GM18526 (cell line): ENCODE measurements around the gene VRK1.
A peak's percentile ranks its signal among the peaks of the same experiment; 100 is the strongest.

Source experiments
- POLR2A ChIP-seq: IDR thresholded peaks from 3 replicates; pipeline ENCODE4 v1.6.1; 2011; ENCODE audit not compliant: insufficient read length; ENCODE audit errors: extremely low read depth

VRK1 gene

GRCh38 chr14:96781371-96781770 is 15.8 kb upstream of the VRK1 start:
- no peak for TF ChIP-seq POLR2A

DNA sequence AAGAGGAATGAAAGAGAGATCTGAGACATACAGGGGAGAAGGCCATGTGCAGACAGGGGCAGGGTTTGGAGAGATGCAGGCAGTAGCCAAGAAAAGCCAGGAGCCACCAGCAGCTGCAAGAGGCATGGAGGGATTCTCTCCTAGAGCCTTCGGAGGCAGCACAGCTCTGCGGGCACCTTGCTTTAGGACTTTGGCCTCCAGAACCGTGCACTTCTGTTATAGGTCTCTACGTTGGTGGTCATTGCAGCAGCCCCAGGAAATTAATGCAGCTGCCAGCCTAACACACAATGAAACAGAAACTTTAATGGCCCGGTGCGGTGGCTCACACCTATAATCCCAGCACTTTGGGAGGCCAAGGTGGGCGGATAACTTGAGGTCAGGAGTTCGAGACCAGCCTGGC is 14.7 kb upstream of the VRK1 start:
- TF ChIP-seq POLR2A = no peak

- TF ChIP-seq POLR2A = no peak
Observed at GRCh38 chr14:96783043-96783914, 13.9 kb upstream of the VRK1 start.

GRCh38 chr14:96783915-96784224 is 13.3 kb upstream of the VRK1 start:
- TF ChIP-seq POLR2A = no peak

- no peak for TF ChIP-seq POLR2A
Observed at GRCh38 chr14:96790186-96790585, 7.0 kb upstream of the VRK1 start.

DNA sequence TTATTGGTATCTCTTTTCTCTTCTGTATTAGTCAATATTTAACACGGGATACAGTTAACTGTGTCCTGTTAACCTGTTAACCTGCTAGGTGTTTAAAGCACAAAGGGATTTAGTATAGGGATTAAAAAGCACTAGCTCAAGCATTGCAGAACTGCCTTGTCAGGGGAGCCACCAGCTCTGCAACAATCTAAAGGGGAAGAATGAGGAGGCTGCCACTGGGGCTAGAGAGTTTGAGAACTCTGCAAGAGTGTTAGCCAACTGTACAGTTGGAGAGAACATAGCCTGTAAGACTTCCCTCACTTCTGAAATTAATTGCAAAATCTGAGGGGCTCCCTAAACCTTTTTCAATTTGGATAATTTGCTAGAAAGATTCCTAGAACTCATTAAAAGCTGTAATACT is 6.5 kb upstream of the VRK1 start:
- no peak for TF ChIP-seq POLR2A

GRCh38 chr14:96792003-96792402 is 5.2 kb upstream of the VRK1 start:
- TF ChIP-seq POLR2A = no peak

GRCh38 chr14:96792591-96792990 is 4.6 kb upstream of the VRK1 start:
- TF ChIP-seq POLR2A = no peak

DNA sequence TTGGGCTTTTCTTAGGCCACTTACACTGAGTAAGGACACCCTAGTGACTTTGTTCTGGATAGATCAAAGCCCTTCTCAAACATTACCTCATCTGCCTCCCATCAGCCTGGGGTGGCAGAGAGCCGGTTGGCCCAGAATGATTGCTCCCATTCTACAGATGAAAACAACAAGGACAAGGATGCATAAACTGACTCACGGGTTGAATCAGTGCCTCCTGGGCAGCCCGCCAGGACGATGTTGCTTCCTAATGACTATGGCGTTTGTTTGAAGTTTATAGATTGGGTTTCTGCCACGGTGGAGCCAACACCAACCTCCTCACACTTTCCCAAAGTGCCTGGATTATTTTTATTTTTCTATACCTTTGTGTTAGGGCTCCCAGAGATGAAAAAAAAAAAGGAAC is 3.6 kb upstream of the VRK1 start:
- TF ChIP-seq POLR2A = no peak

DNA sequence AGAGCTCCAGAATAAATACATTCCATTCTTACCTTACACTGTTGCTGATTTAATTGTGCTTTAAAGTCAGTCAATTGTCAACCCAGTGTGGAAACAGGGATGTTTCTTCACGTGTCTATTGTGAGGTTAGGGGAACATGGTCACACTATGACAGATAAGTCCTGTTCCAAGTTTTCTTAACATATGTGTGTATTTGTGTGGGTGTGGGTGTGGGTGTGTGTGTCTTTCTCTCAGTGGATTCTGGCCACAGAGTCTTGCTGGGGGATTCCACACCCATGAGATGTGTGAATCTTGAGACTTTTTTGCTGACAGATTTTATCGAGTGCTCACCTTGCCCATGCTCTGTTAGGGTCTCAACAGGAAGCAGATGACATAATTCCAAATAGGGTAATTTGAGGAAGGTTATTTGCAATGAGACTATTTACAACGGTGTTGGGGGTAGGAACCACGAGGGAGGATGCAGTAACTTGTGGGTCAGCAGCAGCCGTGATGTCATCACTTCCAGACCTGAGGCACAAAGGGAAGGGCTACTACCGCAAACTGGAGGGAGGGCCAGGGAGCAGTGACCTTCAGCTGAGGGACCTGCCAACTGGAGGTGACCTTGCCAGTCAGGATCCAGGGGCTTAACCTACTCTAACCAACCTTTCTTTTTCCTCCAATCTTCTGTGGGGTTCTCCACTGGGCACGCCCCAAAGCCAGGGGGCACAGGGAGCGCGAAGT is 1.9 kb upstream of the VRK1 start:
- TF ChIP-seq POLR2A = no peak

GRCh38 chr14:96797582-96798349 is 584 bp downstream of the VRK1 start:
- peak; percentile 11 for TF ChIP-seq POLR2A

DNA sequence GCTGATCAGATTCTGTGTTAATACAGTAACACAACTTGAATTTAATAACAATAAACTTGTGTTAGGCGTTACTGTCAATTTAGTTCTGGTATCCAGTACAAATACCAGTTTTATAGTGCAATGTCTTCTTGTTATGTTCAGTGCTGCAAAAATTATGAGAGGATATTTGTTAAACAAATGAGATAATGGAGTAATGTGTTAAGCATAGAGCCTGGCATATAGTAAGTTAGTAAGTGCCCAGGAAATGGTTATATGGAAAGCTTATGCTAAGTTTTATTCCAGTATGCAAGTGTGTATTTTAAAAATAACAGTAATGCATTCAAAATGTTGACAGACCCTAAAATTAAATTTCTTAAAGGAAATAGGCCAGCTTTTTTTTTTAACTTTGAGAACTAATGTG is 1.8 kb downstream of the VRK1 start:
- TF ChIP-seq POLR2A = no peak

- TF ChIP-seq POLR2A = no peak
Observed at GRCh38 chr14:96799489-96800054, 2.4 kb downstream of the VRK1 start.

DNA sequence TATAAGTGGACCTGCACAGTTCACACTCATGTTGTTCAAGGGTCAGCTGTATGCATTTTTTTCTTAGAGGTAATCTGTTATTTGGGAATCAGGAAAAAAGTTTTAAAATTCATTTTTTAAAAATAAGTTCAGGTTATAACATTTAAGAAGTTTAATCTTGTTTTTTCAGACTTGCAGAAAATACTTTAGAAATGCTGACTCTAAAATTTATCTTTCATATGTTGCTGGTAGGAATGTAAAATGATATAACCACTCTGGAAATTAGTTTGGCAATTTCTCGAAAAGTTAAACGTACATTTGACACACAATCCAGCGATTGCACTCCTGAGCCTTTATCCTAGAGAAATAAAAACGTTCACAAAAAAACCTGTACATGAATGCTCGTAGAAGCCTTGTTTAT is 4.7 kb downstream of the VRK1 start:
- no peak for TF ChIP-seq POLR2A

DNA sequence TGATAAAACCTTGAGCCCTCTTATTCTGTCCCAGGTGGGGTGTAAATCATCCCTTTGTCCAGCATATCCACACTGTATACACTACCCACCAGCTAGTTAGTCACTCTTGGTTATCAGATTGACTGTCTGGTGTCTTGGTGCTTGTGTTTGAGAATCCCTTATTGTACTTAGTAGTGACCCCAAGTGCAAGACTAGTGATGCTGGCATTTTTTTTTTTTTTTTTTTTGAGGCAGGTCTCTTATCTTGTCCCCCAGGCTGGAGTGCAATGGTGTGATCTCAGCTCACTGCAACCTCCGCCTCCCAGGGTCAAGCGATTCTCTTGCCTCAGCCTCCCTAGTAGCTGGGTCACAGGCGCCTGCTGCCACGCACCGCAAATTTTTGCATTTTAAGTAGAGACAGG is 5.8 kb downstream of the VRK1 start:
- TF ChIP-seq POLR2A = no peak

GRCh38 chr14:96803958-96804357 is 6.8 kb downstream of the VRK1 start:
- TF ChIP-seq POLR2A = no peak
